HG03064 (cell line): Measurements from ENCODE around the gene TOMT.

Source experiments
- ATAC-seq: cut with Tn5 transposase; IDR thresholded peaks from one replicate; pipeline ENCODE4 v1.9.1; 2021; ENCODE audit warnings: low read depth; ENCODE audit not compliant: unreplicated experiment

TOMT gene

GRCh38 chr11:72105888-72106287 lies at the start of gene TOMT:
Gene TOMT, plus strand, starts transcription at chr11:72105924. Its CDS starts 28 bp downstream, at chr11:72105952.
- ATAC-seq = no peak

DNA sequence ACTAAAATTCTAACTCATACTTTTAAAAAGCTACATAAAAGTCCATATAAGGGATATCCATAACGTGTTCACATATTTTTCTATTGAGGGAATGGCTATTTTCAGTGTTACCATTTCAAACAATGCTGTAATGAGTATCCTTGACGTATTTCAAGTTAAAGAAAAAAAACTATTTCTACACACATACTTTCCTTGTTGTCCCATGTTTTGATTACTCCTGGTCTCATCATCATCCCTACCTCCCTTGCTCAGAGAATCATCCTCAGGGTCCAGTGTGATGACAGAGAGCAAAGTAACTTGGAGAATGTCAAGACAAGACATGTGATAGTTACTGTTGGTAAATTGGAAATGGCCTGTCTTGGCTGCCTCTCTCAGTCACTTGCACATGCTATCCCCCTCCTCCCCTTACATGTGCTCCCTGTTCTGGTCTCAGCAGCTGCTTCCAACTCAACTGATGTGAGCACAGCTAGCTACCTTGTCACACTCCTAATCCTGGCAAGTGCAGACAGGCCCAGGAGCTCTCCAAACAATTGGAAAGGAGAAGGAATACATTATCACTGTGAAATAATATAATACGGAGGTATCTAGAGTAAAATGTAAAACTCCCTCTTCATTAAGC lies 47.2 kb upstream of the TOMT start:
- no peak for ATAC-seq

DNA sequence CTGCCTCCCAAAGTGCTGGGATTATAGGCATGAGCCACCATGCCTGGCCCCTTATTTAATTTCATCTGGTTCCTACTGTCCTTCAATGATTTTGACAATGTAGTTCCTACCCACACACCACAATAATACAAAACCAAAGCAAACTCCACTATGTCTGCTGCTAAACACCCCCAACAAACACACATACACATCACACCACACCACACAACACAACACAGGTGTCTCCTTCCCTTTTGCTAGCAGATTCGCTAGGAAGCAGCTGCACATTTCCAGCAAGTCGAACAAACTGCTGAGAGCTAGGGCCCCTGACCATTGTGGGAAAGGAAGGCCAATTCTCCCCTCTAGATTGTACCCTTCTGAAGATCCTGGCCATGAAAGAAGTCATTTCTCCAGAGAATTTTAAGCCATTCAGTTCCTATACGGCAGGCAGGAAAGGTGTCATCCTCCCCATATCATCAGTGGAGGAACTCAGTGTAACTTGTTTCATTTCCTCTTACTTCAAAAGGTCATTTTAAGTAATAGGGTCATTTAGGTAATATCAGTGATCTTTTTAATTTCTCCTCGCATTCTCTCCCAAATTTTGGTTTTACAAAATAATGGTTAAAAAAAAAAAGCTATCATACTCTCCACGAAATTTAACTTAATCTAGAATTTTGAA lies 43.9 kb upstream of the TOMT start:
- no peak for ATAC-seq

GRCh38 chr11:72066855-72067254 lies 38.9 kb upstream of the TOMT start:
- ATAC-seq = no peak

GRCh38 chr11:72067266-72067665 lies 38.5 kb upstream of the TOMT start:
- ATAC-seq = no peak

- no peak for ATAC-seq
Observed at GRCh38 chr11:72067676-72068075, 38.0 kb upstream of the TOMT start.

- no peak for ATAC-seq
Observed at GRCh38 chr11:72069200-72069599, 36.5 kb upstream of the TOMT start.

DNA sequence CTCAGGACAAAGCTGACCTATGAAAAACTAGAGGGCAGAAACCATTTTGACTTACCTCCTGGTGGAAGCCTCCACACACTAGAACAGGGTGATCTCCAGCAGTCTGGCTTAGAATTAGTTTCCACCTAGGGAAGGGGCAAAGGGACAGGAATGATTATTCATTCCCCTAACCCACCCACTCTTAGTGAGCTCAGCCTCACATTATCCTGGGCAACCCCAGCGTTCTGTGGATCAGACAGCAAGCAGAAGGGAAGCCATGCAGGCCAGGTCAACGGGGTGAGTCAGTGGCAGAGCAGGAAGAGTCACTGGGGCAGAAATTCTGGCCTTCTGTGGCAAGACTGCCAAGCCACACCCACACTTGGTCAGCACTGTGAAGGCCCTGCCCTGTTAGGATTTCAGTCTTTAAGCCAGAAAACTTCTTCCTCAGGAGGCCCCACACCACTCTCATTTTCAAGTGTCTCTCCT lies 35.9 kb upstream of the TOMT start:
- no peak for ATAC-seq

- ATAC-seq = no peak
Observed at GRCh38 chr11:72070491-72070890, 35.2 kb upstream of the TOMT start.

GRCh38 chr11:72072348-72072747 lies 33.4 kb upstream of the TOMT start:
- no peak for ATAC-seq

DNA sequence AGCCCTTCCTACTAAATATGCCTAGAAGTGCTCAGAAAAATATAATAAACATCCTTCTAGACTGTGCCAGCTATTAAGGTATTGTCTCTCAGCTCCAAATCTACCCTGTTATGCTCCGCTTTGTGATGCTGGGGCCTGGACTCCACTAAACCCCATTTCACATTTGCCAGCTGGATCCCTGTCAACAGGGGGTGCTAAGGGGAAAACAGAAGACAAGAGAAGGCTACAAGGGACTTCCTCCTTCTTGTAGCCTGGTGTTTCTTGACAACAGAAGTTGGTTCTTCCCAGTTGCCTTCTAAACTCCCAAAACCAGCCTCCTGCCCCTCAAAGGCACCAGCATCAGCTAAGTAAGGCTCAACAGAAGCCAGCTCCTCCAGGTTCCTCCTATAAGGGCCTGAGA lies 30.6 kb upstream of the TOMT start:
- no peak for ATAC-seq

- no peak for ATAC-seq
Observed at GRCh38 chr11:72075756-72076155, 30.0 kb upstream of the TOMT start.

DNA sequence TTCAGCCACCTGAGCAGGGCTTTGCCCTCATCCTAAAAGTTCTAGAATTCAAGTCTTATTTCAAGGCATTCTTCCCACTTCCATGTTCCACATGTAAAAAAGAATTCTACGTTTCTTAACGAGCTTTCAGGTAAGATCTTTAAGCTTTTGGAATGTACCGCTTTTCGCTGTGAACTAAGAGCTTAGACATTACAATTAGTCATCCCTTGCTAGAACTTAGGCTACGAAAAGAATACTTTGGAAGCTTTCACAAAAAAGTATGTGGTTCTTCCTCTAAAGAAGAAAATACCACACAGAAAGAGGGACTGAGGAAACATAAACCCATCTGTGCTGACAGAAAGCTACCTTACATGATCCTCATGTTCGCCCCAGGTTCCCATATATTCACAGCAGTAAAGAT lies 27.2 kb upstream of the TOMT start:
- no peak for ATAC-seq

DNA sequence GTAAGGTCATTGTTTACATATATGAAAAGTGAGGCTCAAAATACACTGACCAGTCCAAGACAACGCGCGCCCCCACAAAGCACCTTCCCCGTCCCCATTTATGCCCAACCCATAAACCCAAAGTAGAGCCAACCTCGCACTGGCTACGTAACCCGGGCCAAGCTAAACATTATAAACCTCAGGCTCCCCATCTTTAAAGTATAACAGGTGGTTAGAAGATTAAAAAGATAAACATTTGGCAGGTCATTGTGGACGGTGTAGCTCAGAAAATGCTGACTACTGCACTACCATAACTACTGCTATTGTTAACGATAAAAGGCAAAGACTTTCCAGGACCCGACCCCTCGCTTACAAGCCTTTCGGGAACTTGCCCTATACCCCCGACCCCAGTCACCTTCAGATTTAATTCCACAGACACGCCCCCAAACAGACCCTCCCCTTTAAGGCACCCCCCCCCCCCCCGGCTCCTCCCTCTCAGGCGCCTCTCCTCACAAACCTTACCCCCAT lies 25.9 kb upstream of the TOMT start:
- no peak for ATAC-seq

GRCh38 chr11:72080326-72081183 lies 25.2 kb upstream of the TOMT start, which contains the start of the genes LRRC51 and NUMA1:
Gene LRRC51, plus strand, starts transcription at chr11:72080850. Its CDS starts 8,234 bp downstream, at chr11:72089084.
Gene NUMA1, minus strand, starts transcription at chr11:72080542. Its CDS starts 44,599 bp downstream, at chr11:72035943.
- peak; percentile 95 for ATAC-seq

GRCh38 chr11:72081184-72081644 lies 24.5 kb upstream of the TOMT start:
- no peak for ATAC-seq

DNA sequence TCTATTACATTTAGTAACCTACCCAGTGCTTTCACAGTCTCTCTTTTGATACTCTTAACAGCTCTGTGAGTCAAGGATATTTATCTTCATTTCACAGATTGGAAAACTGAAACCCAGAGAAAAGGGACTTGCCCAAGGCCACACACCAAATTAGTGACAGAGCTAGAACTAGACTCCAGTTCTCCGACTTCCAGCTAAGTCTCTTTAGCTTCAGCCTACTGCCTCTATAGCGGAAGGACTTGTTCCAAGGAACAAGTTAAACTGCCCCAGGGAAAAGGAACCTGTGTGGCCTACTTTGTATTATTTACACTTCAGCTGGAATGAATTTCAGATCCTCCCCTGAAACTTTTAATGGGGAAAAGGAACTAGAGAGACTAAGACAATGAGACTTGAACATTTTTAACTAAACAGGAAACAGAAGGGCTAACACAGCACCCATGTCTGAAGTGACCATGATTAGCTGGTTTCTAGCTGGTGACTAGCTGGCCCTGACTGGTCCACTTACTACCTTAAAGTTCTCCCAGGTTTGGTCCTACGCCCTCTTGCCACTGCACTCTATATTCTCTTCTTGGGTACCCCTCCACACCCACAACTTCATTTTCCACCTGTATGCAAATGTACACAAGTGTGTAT lies 23.8 kb upstream of the TOMT start:
- no peak for ATAC-seq

- no peak for ATAC-seq
Observed at GRCh38 chr11:72083414-72083813, 22.3 kb upstream of the TOMT start.

DNA sequence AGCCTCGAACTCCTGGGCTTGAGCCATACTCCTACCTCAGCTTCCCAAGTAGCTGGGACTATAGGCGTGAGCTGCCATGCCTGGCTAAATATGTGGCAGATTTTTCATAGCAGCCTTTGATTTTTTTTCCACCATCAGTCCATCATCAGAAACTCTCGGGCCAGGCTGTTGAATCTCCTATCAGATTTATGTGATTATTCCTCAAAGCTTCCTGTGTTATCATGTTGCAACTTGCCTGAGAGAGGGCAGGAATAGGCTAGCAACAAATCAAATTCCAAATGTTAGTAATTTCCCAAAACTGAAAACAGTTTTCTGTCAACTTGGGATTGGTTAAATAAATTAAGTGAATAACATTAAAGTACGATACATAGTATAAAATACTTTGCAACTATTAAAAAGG lies 21.6 kb upstream of the TOMT start:
- no peak for ATAC-seq

DNA sequence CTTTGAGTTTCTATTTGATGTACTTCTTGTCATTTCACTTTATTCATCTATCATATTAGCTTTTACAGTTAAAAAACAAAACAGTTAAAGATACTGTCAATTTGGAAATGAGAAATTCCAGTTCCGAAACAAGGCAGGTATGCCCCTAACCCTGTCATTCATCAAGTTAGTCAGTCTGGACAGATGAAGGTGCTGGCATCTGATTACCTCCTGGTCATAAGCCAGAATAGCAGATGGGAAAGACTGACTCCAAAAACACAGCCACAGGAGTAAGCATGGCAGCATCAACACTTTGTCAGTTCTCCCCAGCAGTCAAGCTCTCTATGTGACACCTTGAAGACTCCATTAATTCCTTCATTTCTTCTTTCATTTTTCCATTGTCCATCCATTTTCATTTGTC lies 20.8 kb upstream of the TOMT start:
- no peak for ATAC-seq
